GM23338 (cell line): ENCODE measurements around the gene RAB1B. TPM values are rescaled to one million over a fixed set of nuclear protein-coding genes. Genes with fewer than 3 reads are reported as not detected.

ENCODE experiments used
- ATAC-seq: fragments of 200-7000 bp; cut with Tn5 transposase; 3 replicates; pipeline ENCODE4 v1.9.1; 2020
- DNase-seq: peaks from one replicate; pipeline ENCODE4 v3.0.0-alpha.2; 2015; ENCODE audit warnings: low spot score
- H2AFZ ChIP-seq: fragments of 200-600 bp; sonication (generic); 2 replicates; pipeline ENCODE4 v1.8.0; 2016; ENCODE audit warnings: antibody characterized with exemption, mild to moderate bottlenecking, moderate library complexity
- H3F3A ChIP-seq: fragments of 200-600 bp; sonication (generic); replicated peaks from 2 replicates; pipeline ENCODE4 v1.8.0; 2017; ENCODE audit warnings: antibody characterized with exemption, mixed run types, low read depth
- H3K27ac ChIP-seq: fragments of 200-600 bp; sonication (generic); 2 replicates; pipeline ENCODE4 v1.6.1; 2016; ENCODE audit warnings: low read depth
- H3K27me3 ChIP-seq: fragments of 200-600 bp; sonication (generic); 2 replicates; pipeline ENCODE4 v1.8.0; 2016; ENCODE audit warnings: mild to moderate bottlenecking, mixed run types, moderate library complexity; ENCODE audit not compliant: insufficient read depth
- H3K36me3 ChIP-seq: fragments of 200-600 bp; sonication (generic); 2 replicates; pipeline ENCODE4 v1.8.0; 2016; ENCODE audit warnings: mild to moderate bottlenecking; ENCODE audit not compliant: insufficient read depth
- H3K4me1 ChIP-seq: fragments of 200-600 bp; sonication (generic); 2 replicates; pipeline ENCODE4 v1.8.0; 2016; ENCODE audit warnings: mild to moderate bottlenecking, moderate library complexity; ENCODE audit not compliant: insufficient read depth
- H3K4me2 ChIP-seq: fragments of 200-600 bp; sonication (generic); 2 replicates; pipeline ENCODE4 v1.7.1; 2017; ENCODE audit warnings: mixed run types
- H3K4me3 ChIP-seq: fragments of 200-600 bp; sonication (generic); 2 replicates; pipeline ENCODE4 v1.6.1; 2016; ENCODE audit warnings: mixed run types
- H3K79me2 ChIP-seq: fragments of 200-600 bp; sonication (generic); replicated peaks from 2 replicates; pipeline ENCODE4 v1.8.0; 2017; ENCODE audit warnings: mild to moderate bottlenecking; ENCODE audit not compliant: insufficient read depth
- H3K9me2 ChIP-seq: fragments of 200-600 bp; sonication (generic); 2 replicates; pipeline ENCODE4 v1.8.0; 2017; ENCODE audit not compliant: insufficient read depth
- H4K20me1 ChIP-seq: fragments of 200-600 bp; sonication (generic); replicated peaks from 2 replicates; pipeline ENCODE4 v1.8.0; 2017; ENCODE audit warnings: mild to moderate bottlenecking; ENCODE audit not compliant: insufficient read depth
- H3K27ac Mint-ChIP-seq: 2 replicates; pipeline ENCODE4 v1.8.0; 2020; ENCODE audit warnings: inconsistent platforms, mild to moderate bottlenecking, moderate library complexity, mixed read lengths
- H3K27me3 Mint-ChIP-seq: 3 replicates; pipeline ENCODE4 v1.8.0; 2022; ENCODE audit warnings: low read depth, mild to moderate bottlenecking, moderate library complexity, mixed read lengths, inconsistent platforms; ENCODE audit not compliant: insufficient read depth, poor library complexity
- H3K36me3 Mint-ChIP-seq: 3 replicates; pipeline ENCODE4 v1.8.0; 2021; ENCODE audit warnings: low read depth, mild to moderate bottlenecking, inconsistent platforms, moderate library complexity, mixed read lengths
- H3K4me1 Mint-ChIP-seq: 3 replicates; pipeline ENCODE4 v1.8.0; 2020; ENCODE audit warnings: mild to moderate bottlenecking, inconsistent platforms, mixed read lengths
- H3K4me3 Mint-ChIP-seq: 3 replicates; pipeline ENCODE4 v1.8.0; 2021; ENCODE audit warnings: moderate library complexity, mild to moderate bottlenecking, inconsistent platforms, mixed read lengths
- H3K9me3 Mint-ChIP-seq: 3 replicates; pipeline ENCODE4 v1.8.0; 2020; ENCODE audit warnings: moderate library complexity, mild to moderate bottlenecking, inconsistent platforms, mixed read lengths
- CREB1 ChIP-seq: fragments of 250-450 bp; sonication (Bioruptor Pico); IDR thresholded peaks from 2 replicates; pipeline ENCODE4 v1.5.0; 2020; ENCODE audit warnings: low read depth, mild to moderate bottlenecking, moderate library complexity
- EZH2phosphoT487 ChIP-seq: fragments of 200-600 bp; sonication (generic); IDR thresholded peaks from one replicate; pipeline ENCODE4 v1.8.1; 2018; ENCODE audit warnings: antibody characterized with exemption; ENCODE audit not compliant: unreplicated experiment
- JUNB ChIP-seq: IDR thresholded peaks from one replicate; pipeline ENCODE4 v1.6.1; 2016; ENCODE audit warnings: antibody characterized with exemption; ENCODE audit not compliant: unreplicated experiment
- POLR2AphosphoS5 ChIP-seq: IDR thresholded peaks from 2 replicates; pipeline ENCODE4 v1.6.1; 2016; ENCODE audit warnings: antibody characterized with exemption, low read depth
- STAT1 ChIP-seq: IDR thresholded peaks from one replicate; pipeline ENCODE4 v1.6.1; 2016; ENCODE audit warnings: antibody characterized with exemption; ENCODE audit not compliant: unreplicated experiment
- ZNF114 ChIP-seq: fragments of 250-450 bp; sonication (Bioruptor Pico); IDR thresholded peaks from 2 replicates; pipeline ENCODE4 v1.5.0; 2020; ENCODE audit warnings: mild to moderate bottlenecking, moderate library complexity
- ZNF331 ChIP-seq: fragments of 250-450 bp; sonication (Bioruptor Pico); IDR thresholded peaks from 2 replicates; pipeline ENCODE4 v1.5.0; 2020; ENCODE audit warnings: low read depth, mild to moderate bottlenecking, moderate library complexity
- polyA plus RNA-seq: library from polyadenylated mRNA; unstranded; fragments of >200 nt; fragmentation: Nextera tagmentation; extraction: Ambion mirVana; gene quantifications from 2 replicates; pipeline ENCODE4 v1.2.1, GENCODE V29; 2016
- total RNA-seq: library from RNA; depleted of rRNA; stranded (reverse); fragments of >200 nt; shearing (Covaris generic); gene quantifications from 2 replicates; pipeline ENCODE4 v1.2.3, GENCODE V29; 2014
- TF ChIP-seq, protein P1 (sequence below), 2 experiments: fragments of 200-600 bp in 1 of 2; sonication (generic) in 1 of 2; conservative IDR thresholded peaks; 2 replicates each; pipeline versions ENCODE4 v1.5.1 to v1.6.1; 2016 to 2017; ENCODE audit warnings: antibody characterized with exemption in 2 of 2, low read depth in 2 of 2, mild to moderate bottlenecking in 2 of 2, moderate library complexity in 1 of 2
- TF ChIP-seq, protein P2 (sequence below): IDR thresholded peaks from 2 replicates; pipeline ENCODE4 v1.6.1; 2016; ENCODE audit warnings: antibody characterized with exemption
- TF ChIP-seq, protein P3 (sequence below): IDR thresholded peaks from one replicate; pipeline ENCODE4 v1.6.1; 2018; ENCODE audit warnings: antibody characterized with exemption; ENCODE audit not compliant: unreplicated experiment

Gene RAB1B
- total and polyA plus RNA-seq, 2 experiments from 2014 or later, result 30.5 to 92.7 TPM

DNA sequence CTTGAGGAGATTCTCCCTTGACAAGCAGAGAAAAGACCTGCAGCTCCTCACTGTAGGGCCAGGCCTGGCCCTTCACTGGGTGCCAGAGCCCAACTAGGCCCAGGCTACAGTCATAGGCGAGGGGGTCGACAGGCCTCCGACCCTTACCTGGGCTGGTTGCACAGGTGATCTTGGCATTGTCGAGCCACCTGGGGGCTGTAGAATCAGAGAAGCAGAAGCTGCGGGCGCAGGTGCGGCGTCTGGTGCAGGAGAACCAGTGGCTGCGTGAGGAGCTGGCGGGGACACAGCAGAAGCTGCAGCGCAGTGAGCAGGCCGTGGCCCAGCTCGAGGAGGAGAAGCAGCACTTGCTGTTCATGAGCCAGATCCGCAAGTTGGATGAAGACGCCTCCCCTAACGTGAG lies 6.9 kb upstream of the RAB1B start (continued):
- TF ChIP-seq STAT1 (no peak), JUNB (no peak), POLR2AphosphoS5 (no peak), ZNF331 (CRISPR knock-in tag) (no peak)
- TF ChIP-seq, protein P1, sequence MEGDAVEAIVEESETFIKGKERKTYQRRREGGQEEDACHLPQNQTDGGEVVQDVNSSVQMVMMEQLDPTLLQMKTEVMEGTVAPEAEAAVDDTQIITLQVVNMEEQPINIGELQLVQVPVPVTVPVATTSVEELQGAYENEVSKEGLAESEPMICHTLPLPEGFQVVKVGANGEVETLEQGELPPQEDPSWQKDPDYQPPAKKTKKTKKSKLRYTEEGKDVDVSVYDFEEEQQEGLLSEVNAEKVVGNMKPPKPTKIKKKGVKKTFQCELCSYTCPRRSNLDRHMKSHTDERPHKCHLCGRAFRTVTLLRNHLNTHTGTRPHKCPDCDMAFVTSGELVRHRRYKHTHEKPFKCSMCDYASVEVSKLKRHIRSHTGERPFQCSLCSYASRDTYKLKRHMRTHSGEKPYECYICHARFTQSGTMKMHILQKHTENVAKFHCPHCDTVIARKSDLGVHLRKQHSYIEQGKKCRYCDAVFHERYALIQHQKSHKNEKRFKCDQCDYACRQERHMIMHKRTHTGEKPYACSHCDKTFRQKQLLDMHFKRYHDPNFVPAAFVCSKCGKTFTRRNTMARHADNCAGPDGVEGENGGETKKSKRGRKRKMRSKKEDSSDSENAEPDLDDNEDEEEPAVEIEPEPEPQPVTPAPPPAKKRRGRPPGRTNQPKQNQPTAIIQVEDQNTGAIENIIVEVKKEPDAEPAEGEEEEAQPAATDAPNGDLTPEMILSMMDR (conservative IDR thresholded peaks at IDR 0.05; ENCODE audit: low read depth in 2 of 2), result no peak
- TF ChIP-seq, protein P2, sequence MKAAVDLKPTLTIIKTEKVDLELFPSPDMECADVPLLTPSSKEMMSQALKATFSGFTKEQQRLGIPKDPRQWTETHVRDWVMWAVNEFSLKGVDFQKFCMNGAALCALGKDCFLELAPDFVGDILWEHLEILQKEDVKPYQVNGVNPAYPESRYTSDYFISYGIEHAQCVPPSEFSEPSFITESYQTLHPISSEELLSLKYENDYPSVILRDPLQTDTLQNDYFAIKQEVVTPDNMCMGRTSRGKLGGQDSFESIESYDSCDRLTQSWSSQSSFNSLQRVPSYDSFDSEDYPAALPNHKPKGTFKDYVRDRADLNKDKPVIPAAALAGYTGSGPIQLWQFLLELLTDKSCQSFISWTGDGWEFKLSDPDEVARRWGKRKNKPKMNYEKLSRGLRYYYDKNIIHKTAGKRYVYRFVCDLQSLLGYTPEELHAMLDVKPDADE, result no peak

DNA sequence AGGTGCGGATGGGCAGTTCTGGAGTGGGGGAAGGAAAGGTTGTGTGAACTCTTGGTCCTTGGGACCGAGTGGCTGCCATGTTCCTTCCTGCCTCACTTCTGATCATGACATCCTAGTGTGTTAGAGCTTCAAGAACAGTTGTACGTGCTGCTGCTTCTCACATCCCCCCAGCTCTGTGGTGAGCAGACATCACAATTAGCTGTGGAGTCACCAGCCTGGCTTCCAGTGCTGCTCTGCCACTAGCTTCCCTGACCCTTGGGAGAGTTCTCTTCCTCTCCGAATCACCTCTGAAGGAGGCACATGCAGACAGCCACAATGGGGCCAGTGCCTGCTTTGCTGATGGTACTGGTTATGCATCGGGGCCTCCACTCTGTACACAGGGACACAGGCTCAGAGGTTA lies 6.2 kb upstream of the RAB1B start:
- Mint-ChIP-seq H3K36me3 (peaks cover 43% of the 10 kb centered on the region), H3K4me3 (no peak overlapping the region), H3K9me3 (no peaks in the 10 kb centered on the region), H3K27ac (no peak overlapping the region), H3K4me1 (peaks cover 14% of the 10 kb centered on the region), H3K27me3 (peaks cover 12% of the 10 kb centered on the region)
- H3K79me2 ChIP-seq, result peaks cover 11% of the 10 kb centered on the region; the same call in 1 of the 2 replicates
- H3K4me2 ChIP-seq, result no peak overlapping the region
- 0 out of 2 replicates have a peak, but pooled peaks cover 9% of the 10 kb centered on the region for H3K36me3 ChIP-seq
- no peak for ATAC-seq
- DNase-seq, result no peak
- no peak overlapping the region for H3K4me3 ChIP-seq
- peaks cover 15% of the 10 kb centered on the region for H3F3A ChIP-seq
- peaks cover 8% of the 10 kb centered on the region; the same call in 1 of the 2 replicates for H4K20me1 ChIP-seq
- no peak overlapping the region for H2AFZ ChIP-seq
- peaks cover 9% of the 10 kb centered on the region for H3K4me1 ChIP-seq
- H3K27ac ChIP-seq, result no peak overlapping the region
- H3K27me3 ChIP-seq, result no peaks in the 10 kb centered on the region
- H3K9me2 ChIP-seq, result no peaks in the 10 kb centered on the region
- TF ChIP-seq, protein P2, result no peak
- no peak for TF ChIP-seq CREB1 (CRISPR knock-in tag)
- TF ChIP-seq, protein P1 (conservative IDR thresholded peaks at IDR 0.05; ENCODE audit: low read depth in 2 of 2), result no peak
- TF ChIP-seq, protein P3, sequence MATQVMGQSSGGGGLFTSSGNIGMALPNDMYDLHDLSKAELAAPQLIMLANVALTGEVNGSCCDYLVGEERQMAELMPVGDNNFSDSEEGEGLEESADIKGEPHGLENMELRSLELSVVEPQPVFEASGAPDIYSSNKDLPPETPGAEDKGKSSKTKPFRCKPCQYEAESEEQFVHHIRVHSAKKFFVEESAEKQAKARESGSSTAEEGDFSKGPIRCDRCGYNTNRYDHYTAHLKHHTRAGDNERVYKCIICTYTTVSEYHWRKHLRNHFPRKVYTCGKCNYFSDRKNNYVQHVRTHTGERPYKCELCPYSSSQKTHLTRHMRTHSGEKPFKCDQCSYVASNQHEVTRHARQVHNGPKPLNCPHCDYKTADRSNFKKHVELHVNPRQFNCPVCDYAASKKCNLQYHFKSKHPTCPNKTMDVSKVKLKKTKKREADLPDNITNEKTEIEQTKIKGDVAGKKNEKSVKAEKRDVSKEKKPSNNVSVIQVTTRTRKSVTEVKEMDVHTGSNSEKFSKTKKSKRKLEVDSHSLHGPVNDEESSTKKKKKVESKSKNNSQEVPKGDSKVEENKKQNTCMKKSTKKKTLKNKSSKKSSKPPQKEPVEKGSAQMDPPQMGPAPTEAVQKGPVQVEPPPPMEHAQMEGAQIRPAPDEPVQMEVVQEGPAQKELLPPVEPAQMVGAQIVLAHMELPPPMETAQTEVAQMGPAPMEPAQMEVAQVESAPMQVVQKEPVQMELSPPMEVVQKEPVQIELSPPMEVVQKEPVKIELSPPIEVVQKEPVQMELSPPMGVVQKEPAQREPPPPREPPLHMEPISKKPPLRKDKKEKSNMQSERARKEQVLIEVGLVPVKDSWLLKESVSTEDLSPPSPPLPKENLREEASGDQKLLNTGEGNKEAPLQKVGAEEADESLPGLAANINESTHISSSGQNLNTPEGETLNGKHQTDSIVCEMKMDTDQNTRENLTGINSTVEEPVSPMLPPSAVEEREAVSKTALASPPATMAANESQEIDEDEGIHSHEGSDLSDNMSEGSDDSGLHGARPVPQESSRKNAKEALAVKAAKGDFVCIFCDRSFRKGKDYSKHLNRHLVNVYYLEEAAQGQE, result no peak
- no peak for TF ChIP-seq ZNF114 (CRISPR knock-in tag)
- no peak for TF ChIP-seq POLR2AphosphoS5
- TF ChIP-seq EZH2phosphoT487, result no peak
